ENCODE data around the gene APOBEC3H.

APOBEC3H gene

GRCh38 chr22:39098026-39098425, 982 bp downstream of the APOBEC3H start:
- H3K9me3 ChIP-seq (ENCODE audit: control insufficient read depth, insufficient read depth, low read length): no peaks in the 10 kb centered on the region
- no peaks in the 10 kb centered on the region for H4K20me1 ChIP-seq (ENCODE audit: control insufficient read depth, insufficient read depth, low read depth, low read length)
- TF ChIP-seq CTCF (IDR thresholded peaks at IDR 0.05; ENCODE audit: low read depth, low read length, poor library complexity, severe bottlenecking): no peak
- TF ChIP-seq EZH2phosphoT487 (IDR thresholded peaks at IDR 0.05; ENCODE audit: borderline replicate concordance, low read length): no peak
- peaks cover 30% of the 10 kb centered on the region for H3K4me1 ChIP-seq (ENCODE audit: control insufficient read depth, low read length)
- H3K27me3 ChIP-seq (ENCODE audit: control insufficient read depth, low read length): no peaks in the 10 kb centered on the region
- 0 out of 2 replicates have a peak, but pooled peaks cover 2% of the 10 kb centered on the region for H3F3A ChIP-seq (ENCODE audit: control insufficient read depth, insufficient read depth)
- peak overlapping the region; percentile 29; the same call in 1 of the 2 replicates for H3K4me2 ChIP-seq (ENCODE audit: low read length)
- H3K9me2 ChIP-seq (replicated peaks; ENCODE audit: control insufficient read depth, low read length): no peaks in the 10 kb centered on the region
- no peaks in the 10 kb centered on the region for H3K79me2 ChIP-seq (ENCODE audit: control insufficient read depth, low read length)
- no peaks in the 10 kb centered on the region for H3K36me3 ChIP-seq (ENCODE audit: control insufficient read depth, low read length)
- no peak overlapping the region for H3K4me3 ChIP-seq (ENCODE audit: low read length)
- no peak overlapping the region for H3K27ac ChIP-seq (ENCODE audit: low read depth, low read length)

- H4K20me1 ChIP-seq (ENCODE audit: control insufficient read depth, insufficient read depth, low read depth, low read length): no peaks in the 10 kb centered on the region
- H3K4me3 ChIP-seq (ENCODE audit: low read length): no peak overlapping the region
- H3F3A ChIP-seq (ENCODE audit: control insufficient read depth, insufficient read depth): 0 out of 2 replicates have a peak, but pooled peaks cover 2% of the 10 kb centered on the region
- no peaks in the 10 kb centered on the region for H3K27me3 ChIP-seq (ENCODE audit: control insufficient read depth, low read length)
- no peaks in the 10 kb centered on the region for H3K9me3 ChIP-seq (ENCODE audit: control insufficient read depth, insufficient read depth, low read length)
- peaks cover 30% of the 10 kb centered on the region for H3K4me1 ChIP-seq (ENCODE audit: control insufficient read depth, low read length)
- TF ChIP-seq EZH2phosphoT487 (IDR thresholded peaks at IDR 0.05; ENCODE audit: borderline replicate concordance, low read length) (no peak), CTCF (IDR thresholded peaks at IDR 0.05; ENCODE audit: low read depth, low read length, poor library complexity, severe bottlenecking) (no peak)
- no peaks in the 10 kb centered on the region for H3K9me2 ChIP-seq (replicated peaks; ENCODE audit: control insufficient read depth, low read length)
- no peak overlapping the region for H3K27ac ChIP-seq (ENCODE audit: low read depth, low read length)
- no peak overlapping the region for H3K4me2 ChIP-seq (ENCODE audit: low read length)
- H3K79me2 ChIP-seq (ENCODE audit: control insufficient read depth, low read length): no peaks in the 10 kb centered on the region
- no peaks in the 10 kb centered on the region for H3K36me3 ChIP-seq (ENCODE audit: control insufficient read depth, low read length)
Measured at GRCh38 chr22:39098576-39098975, 1.5 kb downstream of the APOBEC3H start.

GRCh38 chr22:39101226-39101625, 4.2 kb downstream of the APOBEC3H start:
- Histone ChIP-seq H3K9me3 (ENCODE audit: control insufficient read depth, insufficient read depth, low read length) (no peaks in the 10 kb centered on the region), H3K36me3 (ENCODE audit: control insufficient read depth, low read length) (no peaks in the 10 kb centered on the region), H3K4me2 (ENCODE audit: low read length) (no peak overlapping the region), H3K9me2 (replicated peaks; ENCODE audit: control insufficient read depth, low read length) (no peaks in the 10 kb centered on the region), H3K4me1 (ENCODE audit: control insufficient read depth, low read length) (peaks cover 30% of the 10 kb centered on the region), H3K4me3 (ENCODE audit: low read length) (no peak overlapping the region), H3K79me2 (ENCODE audit: control insufficient read depth, low read length) (no peaks in the 10 kb centered on the region), H3K27me3 (ENCODE audit: control insufficient read depth, low read length) (no peaks in the 10 kb centered on the region), H3F3A (ENCODE audit: control insufficient read depth, insufficient read depth) (0 out of 2 replicates have a peak, but pooled peaks cover 2% of the 10 kb centered on the region), H3K27ac (ENCODE audit: low read depth, low read length) (no peak overlapping the region), H4K20me1 (ENCODE audit: control insufficient read depth, insufficient read depth, low read depth, low read length) (no peaks in the 10 kb centered on the region)
- no peak for TF ChIP-seq CTCF (IDR thresholded peaks at IDR 0.05; ENCODE audit: low read depth, low read length, poor library complexity, severe bottlenecking)
- TF ChIP-seq EZH2phosphoT487 (IDR thresholded peaks at IDR 0.05; ENCODE audit: borderline replicate concordance, low read length): no peak
